Measurements from ENCODE around the gene CA6. TPM values are rescaled to one million over a fixed set of nuclear protein-coding genes. Genes with fewer than 3 reads are reported as not detected.

Gene CA6
- total and polyA plus RNA-seq, 2 of the 8 experiments (the other 6 are each of a cell fraction or from before 2014, with no cell fraction given), result not detected

- Histone ChIP-seq H3K9ac (replicated peaks in 1 of 4; ENCODE audit: extremely low read depth in 1 of 4, low read depth in 3 of 4, low read length in 3 of 4) (no peak overlapping the region), H2BK120ac (replicated peaks; ENCODE audit: low read depth, low read length) (no peak overlapping the region), H2AFZ (ENCODE audit: low read length) (no peak overlapping the region), H2BK20ac (ENCODE audit: low read length) (no peak overlapping the region), H2BK5ac (ENCODE audit: low read depth, low read length) (no peak overlapping the region), H2BK15ac (ENCODE audit: low read length) (no peak overlapping the region), H4K20me1 (replicated peaks in 1 of 2; ENCODE audit: control insufficient read depth in 1 of 2, insufficient read depth in 2 of 2, low read length in 2 of 2) (no peaks in the 10 kb centered on the region), H2AK5ac (ENCODE audit: low read depth, low read length) (no peak overlapping the region), H3K4me2 (ENCODE audit: insufficient read depth in 1 of 2, low read depth in 2 of 2, low read length in 2 of 2) (no peak overlapping the region), H3K79me2 (ENCODE audit: control insufficient read depth in 1 of 2, insufficient read depth in 2 of 2, low read length in 2 of 2) (no peaks in the 10 kb centered on the region), H2BK12ac (ENCODE audit: low read depth, low read length) (no peak overlapping the region), H3K56ac (replicated peaks; ENCODE audit: insufficient read length, low read depth, low read length) (no peak overlapping the region), H3K23ac (ENCODE audit: insufficient read length) (no peak overlapping the region), H4K8ac (ENCODE audit: extremely low read depth, insufficient read depth, low read length) (no peak overlapping the region), H3K79me1 (ENCODE audit: low read depth, low read length) (no peaks in the 10 kb centered on the region), H3K27me3 (replicated peaks in 1 of 4; ENCODE audit: control insufficient read depth in 3 of 4, extremely low read depth in 1 of 4, insufficient read depth in 3 of 4, low read length in 3 of 4) (no peaks in the 10 kb centered on the region), H3K4ac (replicated peaks; ENCODE audit: insufficient read length, low read depth, low read length) (no peak overlapping the region), H4K91ac (replicated peaks; ENCODE audit: insufficient read length, low read length) (no peak overlapping the region), H3K36me3 (ENCODE audit: control insufficient read depth in 2 of 4, insufficient read depth in 4 of 4, low read length in 3 of 4) (no peaks in the 10 kb centered on the region), H3K4me1 (replicated peaks in 1 of 4; ENCODE audit: control insufficient read depth in 3 of 4, insufficient read depth in 4 of 4, low read length in 3 of 4) (peaks cover 0 to 2% (median 0%) of the 10 kb centered on the region in 4 experiments; a peak in 2 of 7 replicates), H3K23me2 (ENCODE audit: low read depth, low read length) (no peaks in the 10 kb centered on the region), H3K14ac (ENCODE audit: insufficient read length) (no peak overlapping the region), H3K27ac (ENCODE audit: low read depth, low read length) (no peak overlapping the region), H3K9me3 (ENCODE audit: insufficient read depth in 2 of 2, low read depth in 1 of 2, low read length in 1 of 2) (no peaks in the 10 kb centered on the region), H4K5ac (ENCODE audit: insufficient read length, low read depth, low read length) (no peak overlapping the region), H3K18ac (ENCODE audit: extremely low read depth, low read length) (no peak overlapping the region), H3K4me3 (ENCODE audit: extremely low read depth in 1 of 4, insufficient read depth in 2 of 4, low read depth in 3 of 4, low read length in 4 of 4) (no peak overlapping the region)
- TF ChIP-seq TAF7 (optimal IDR thresholded peaks at IDR 0.05; ENCODE audit: borderline replicate concordance, low read depth, low read length), result no peak
- TF ChIP-seq CHD1 (IDR thresholded peaks at IDR 0.05; ENCODE audit: low read depth, low read length), result no peak
- no peak for TF ChIP-seq ASH2L (IDR thresholded peaks at IDR 0.05; ENCODE audit: low read length)
- no peak for TF ChIP-seq RBBP5 (IDR thresholded peaks at IDR 0.05; ENCODE audit: borderline replicate concordance, low read depth, low read length)
- no peak for TF ChIP-seq RAD21 (IDR thresholded peaks at IDR 0.05 in 1 of 2, conservative IDR thresholded peaks at IDR 0.05 in 1 of 2; ENCODE audit: low read depth in 2 of 2, low read length in 2 of 2)
- no peak for TF ChIP-seq MAX (IDR thresholded peaks at IDR 0.05)
- ChIA-PET CTCF (ENCODE audit: partially characterized antibody) (interaction anchor here (0.8 to 5.9 kb wide), 16 partner anchors 13 to 137 kb away, joined by 3 to 45 read pairs (median 7); no protein-coding TSS in a partner anchor), POLR2A (ENCODE audit: partially characterized antibody) (interaction anchor here (0.9 to 1.8 kb wide), 3 partner anchors 24 to 128 kb away, joined by 3 read pairs; no protein-coding TSS in a partner anchor)
- FAIRE-seq (no peak), DNase-seq (ENCODE audit: low read depth in 1 of 2, low spot score in 2 of 2) (no peak)
- 87% methylated on average over 10 of the region's 10 CpGs; no CpG with 5 or more reads in 1 of the 2 experiments for WGBS, 2 experiments (ENCODE audit: extremely low coverage in 1 of 2, insufficient coverage in 1 of 2, insufficient read length in 1 of 2, insufficient replicate concordance in 2 of 2, low coverage in 1 of 2, low lambda C conversion rate in 2 of 2, missing lambda C conversion rate in 1 of 2)
Observed at GRCh38 chr1:8986814-8987190, 41.1 kb downstream of the CA6 start.
